SU-DHL-6 (cell line): ENCODE data around the gene ADNP.

Experiments used
- EZH2phosphoT487 ChIP-seq: fragments of 200-600 bp; sonication (generic), shearing (Covaris generic); conservative IDR thresholded peaks from 2 replicates; pipeline ENCODE4 v1.6.1; 2018; ENCODE audit warnings: mild to moderate bottlenecking, antibody characterized with exemption, low read length, moderate library complexity, mixed read lengths
- TF ChIP-seq, protein P1 (sequence below): fragments of 200-600 bp; sonication (generic); IDR thresholded peaks from one replicate; pipeline ENCODE4 v1.5.1; 2017; ENCODE audit warnings: antibody characterized with exemption, mild to moderate bottlenecking, low read length, moderate library complexity; ENCODE audit not compliant: insufficient read depth, poor library complexity, severe bottlenecking

DNA sequence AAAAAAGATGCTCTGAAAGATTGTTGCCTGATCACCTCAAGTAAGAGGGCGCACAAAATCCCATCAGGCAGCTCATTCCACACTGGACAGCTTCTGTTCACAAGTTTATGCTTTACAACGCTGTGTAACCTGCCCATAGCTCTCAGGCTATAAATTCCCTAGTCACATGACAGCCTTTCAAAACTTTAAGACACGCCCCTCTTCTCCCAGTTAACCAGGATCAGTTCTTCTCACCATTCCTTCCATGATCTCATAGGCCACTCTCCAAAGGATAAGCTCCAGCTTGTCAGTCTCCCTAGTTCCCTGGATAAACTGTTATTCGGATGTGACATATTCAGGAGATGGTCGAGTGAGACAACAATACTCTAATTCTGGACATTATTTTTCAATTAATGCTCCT lies 15.0 kb downstream of the ADNP start:
- TF ChIP-seq, protein P1, sequence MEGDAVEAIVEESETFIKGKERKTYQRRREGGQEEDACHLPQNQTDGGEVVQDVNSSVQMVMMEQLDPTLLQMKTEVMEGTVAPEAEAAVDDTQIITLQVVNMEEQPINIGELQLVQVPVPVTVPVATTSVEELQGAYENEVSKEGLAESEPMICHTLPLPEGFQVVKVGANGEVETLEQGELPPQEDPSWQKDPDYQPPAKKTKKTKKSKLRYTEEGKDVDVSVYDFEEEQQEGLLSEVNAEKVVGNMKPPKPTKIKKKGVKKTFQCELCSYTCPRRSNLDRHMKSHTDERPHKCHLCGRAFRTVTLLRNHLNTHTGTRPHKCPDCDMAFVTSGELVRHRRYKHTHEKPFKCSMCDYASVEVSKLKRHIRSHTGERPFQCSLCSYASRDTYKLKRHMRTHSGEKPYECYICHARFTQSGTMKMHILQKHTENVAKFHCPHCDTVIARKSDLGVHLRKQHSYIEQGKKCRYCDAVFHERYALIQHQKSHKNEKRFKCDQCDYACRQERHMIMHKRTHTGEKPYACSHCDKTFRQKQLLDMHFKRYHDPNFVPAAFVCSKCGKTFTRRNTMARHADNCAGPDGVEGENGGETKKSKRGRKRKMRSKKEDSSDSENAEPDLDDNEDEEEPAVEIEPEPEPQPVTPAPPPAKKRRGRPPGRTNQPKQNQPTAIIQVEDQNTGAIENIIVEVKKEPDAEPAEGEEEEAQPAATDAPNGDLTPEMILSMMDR: no peak
- no peak for TF ChIP-seq EZH2phosphoT487
